ENCODE results near the gene PYGO1. TPM values are rescaled to one million over a fixed set of nuclear protein-coding genes. Genes with fewer than 3 reads are reported as not detected.

The PYGO1 gene
- total RNA-seq, 4 donors from 2014 or later, result 7.1 to 38.0 (median 34.3) TPM

DNA sequence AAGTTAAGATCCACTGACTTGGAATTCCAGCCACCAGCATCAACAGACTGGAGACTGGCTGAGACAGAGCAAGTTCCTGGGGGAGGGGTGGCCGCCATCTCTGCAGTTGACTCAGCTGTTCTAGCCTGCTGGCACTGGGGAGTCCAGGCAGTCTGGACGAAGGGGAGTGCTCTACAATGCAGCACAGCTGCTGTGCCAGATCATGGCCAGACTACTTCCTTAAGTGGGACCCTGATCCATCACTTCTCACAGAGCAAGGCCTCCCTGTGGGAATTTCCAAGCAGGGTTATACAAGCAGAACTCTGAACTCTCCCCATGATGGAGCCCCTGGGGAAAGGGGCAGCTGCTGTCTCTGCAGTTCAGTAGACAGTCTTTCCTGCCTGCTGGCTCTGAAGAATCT, 35.2 kb downstream of the PYGO1 start:
- no peak overlapping the region for H3K27ac ChIP-seq
- no peak overlapping the region for H3K4me3 ChIP-seq
- DNase-seq, result no peak
- H3K36me3 ChIP-seq, result no peaks in the 10 kb centered on the region
- TF ChIP-seq, protein P1, sequence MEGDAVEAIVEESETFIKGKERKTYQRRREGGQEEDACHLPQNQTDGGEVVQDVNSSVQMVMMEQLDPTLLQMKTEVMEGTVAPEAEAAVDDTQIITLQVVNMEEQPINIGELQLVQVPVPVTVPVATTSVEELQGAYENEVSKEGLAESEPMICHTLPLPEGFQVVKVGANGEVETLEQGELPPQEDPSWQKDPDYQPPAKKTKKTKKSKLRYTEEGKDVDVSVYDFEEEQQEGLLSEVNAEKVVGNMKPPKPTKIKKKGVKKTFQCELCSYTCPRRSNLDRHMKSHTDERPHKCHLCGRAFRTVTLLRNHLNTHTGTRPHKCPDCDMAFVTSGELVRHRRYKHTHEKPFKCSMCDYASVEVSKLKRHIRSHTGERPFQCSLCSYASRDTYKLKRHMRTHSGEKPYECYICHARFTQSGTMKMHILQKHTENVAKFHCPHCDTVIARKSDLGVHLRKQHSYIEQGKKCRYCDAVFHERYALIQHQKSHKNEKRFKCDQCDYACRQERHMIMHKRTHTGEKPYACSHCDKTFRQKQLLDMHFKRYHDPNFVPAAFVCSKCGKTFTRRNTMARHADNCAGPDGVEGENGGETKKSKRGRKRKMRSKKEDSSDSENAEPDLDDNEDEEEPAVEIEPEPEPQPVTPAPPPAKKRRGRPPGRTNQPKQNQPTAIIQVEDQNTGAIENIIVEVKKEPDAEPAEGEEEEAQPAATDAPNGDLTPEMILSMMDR (IDR thresholded peaks at IDR 0.05), result no peak
- no peak for TF ChIP-seq POLR2A (IDR thresholded peaks at IDR 0.05)
- H3K9me3 ChIP-seq, result peaks cover 0 to 27% of the 10 kb centered on the region in 2 donors
- intact Hi-C loops (cut with DNase I; ENCODE audit: low total_unique reads), result no loop called here
- no peaks in the 10 kb centered on the region for H3K27me3 ChIP-seq
- no peaks in the 10 kb centered on the region for H3K4me1 ChIP-seq

GRCh38 chr15:55552451-55552850, 35.7 kb downstream of the PYGO1 start:
- TF ChIP-seq POLR2A (IDR thresholded peaks at IDR 0.05), result no peak
- TF ChIP-seq, protein P1 (IDR thresholded peaks at IDR 0.05), result no peak
- H3K4me3 ChIP-seq, result no peak overlapping the region
- no peak for DNase-seq
- H3K36me3 ChIP-seq, result no peaks in the 10 kb centered on the region
- H3K27ac ChIP-seq, result no peak overlapping the region
- intact Hi-C loops (cut with DNase I; ENCODE audit: low total_unique reads), result no loop called here
- peaks cover 0 to 27% of the 10 kb centered on the region in 2 donors for H3K9me3 ChIP-seq
- H3K4me1 ChIP-seq, result no peaks in the 10 kb centered on the region
- H3K27me3 ChIP-seq, result no peaks in the 10 kb centered on the region

DNA sequence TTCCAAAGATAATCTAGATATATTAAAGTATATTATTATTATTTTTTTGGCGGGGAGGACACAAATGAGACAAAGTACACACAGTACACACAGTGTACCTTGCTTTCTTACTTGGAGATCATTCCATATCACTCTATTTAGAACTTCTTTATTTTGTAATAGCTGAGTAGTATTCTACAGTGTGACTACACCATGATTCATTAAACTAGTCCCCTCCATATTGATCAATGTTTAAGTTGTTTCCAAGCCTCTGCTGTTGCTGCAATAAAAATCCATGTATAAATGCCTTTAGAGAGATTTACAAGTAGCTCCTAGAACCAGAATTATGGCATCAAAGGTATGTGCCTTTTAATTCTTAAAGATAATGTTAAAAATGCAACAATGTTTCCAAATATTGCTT, 38.8 kb downstream of the PYGO1 start:
- Histone ChIP-seq H3K36me3 (no peaks in the 10 kb centered on the region), H3K4me1 (no peaks in the 10 kb centered on the region), H3K27ac (no peak overlapping the region), H3K27me3 (no peaks in the 10 kb centered on the region), H3K9me3 (peaks cover 0 to 4% of the 10 kb centered on the region in 2 donors), H3K4me3 (no peak overlapping the region)
- intact Hi-C loops (cut with DNase I; ENCODE audit: low total_unique reads), result no loop called here
- DNase-seq, result no peak
- TF ChIP-seq, protein P1 (IDR thresholded peaks at IDR 0.05), result no peak
- no peak for TF ChIP-seq POLR2A (IDR thresholded peaks at IDR 0.05)

DNA sequence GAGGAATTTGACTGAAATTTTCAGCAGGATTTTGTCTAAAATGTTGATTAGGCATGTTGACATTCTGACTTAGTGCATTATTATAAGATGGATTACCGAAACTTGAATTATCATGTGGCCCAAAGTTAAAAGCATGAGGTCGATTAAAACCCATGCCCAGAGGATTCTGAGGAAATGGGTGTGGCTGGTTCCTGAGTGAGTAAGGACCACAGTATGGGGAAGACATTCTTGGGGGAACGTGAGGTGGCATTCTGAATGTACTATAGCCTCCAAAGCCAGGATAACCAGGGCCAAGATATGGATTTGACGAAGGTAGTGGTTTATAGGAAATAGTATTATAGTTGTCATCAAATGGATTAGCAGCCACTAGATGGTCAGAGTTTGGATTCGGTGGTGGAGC, 41.4 kb downstream of the PYGO1 start:
- Histone ChIP-seq H3K9me3 (no peaks in the 10 kb centered on the region), H3K4me1 (no peaks in the 10 kb centered on the region), H3K36me3 (no peaks in the 10 kb centered on the region), H3K27me3 (no peaks in the 10 kb centered on the region), H3K4me3 (no peak overlapping the region), H3K27ac (no peak overlapping the region)
- TF ChIP-seq, protein P1 (IDR thresholded peaks at IDR 0.05), result no peak
- no peak for TF ChIP-seq POLR2A (IDR thresholded peaks at IDR 0.05)
- no peak for DNase-seq
- intact Hi-C loops (cut with DNase I; ENCODE audit: low total_unique reads), result no loop called here

- H3K27ac ChIP-seq, result no peak overlapping the region
- TF ChIP-seq POLR2A (IDR thresholded peaks at IDR 0.05), result no peak
- TF ChIP-seq, protein P1 (IDR thresholded peaks at IDR 0.05), result no peak
- no peaks in the 10 kb centered on the region for H3K9me3 ChIP-seq
- H3K4me1 ChIP-seq, result no peaks in the 10 kb centered on the region
- no peak overlapping the region for H3K4me3 ChIP-seq
- no peaks in the 10 kb centered on the region for H3K27me3 ChIP-seq
- no peaks in the 10 kb centered on the region for H3K36me3 ChIP-seq
- intact Hi-C loops (cut with DNase I; ENCODE audit: low total_unique reads), result no loop called here
- DNase-seq, result no peak
Observed at GRCh38 chr15:55535436-55535835, 52.7 kb downstream of the PYGO1 start.
